Esophagus muscularis mucosa (tissue), 4 donors: Measurements from ENCODE around the gene ENG. TPM values are rescaled to one million over a fixed set of nuclear protein-coding genes. Genes with fewer than 3 reads are reported as not detected.
"Not testable (repeated sequence)": the region's sequence is repeated elsewhere in the genome, so short reads cannot be mapped to it uniquely, and the experiment has no call there.

ENCODE experiments used
- DNase-seq: peaks from one replicate; pipeline ENCODE4 v3.0.0-alpha.2; 2017; ENCODE audit errors: extremely low spot score
- H3K27ac ChIP-seq, 4 donors: fragments of 200-600 bp; sonication (generic); replicated peaks in 1 of 4; 1 replicate in 3 of 4; 2 replicates in 1 of 4; pipeline ENCODE4 v1.5.1; 2016 to 2019; ENCODE audit warnings: mild to moderate bottlenecking in 1 of 4
- H3K27me3 ChIP-seq, 4 donors: fragments of 200-600 bp; sonication (generic); one replicate each; pipeline versions ENCODE4 v1.5.1 to v1.6.0; 2016 to 2019
- H3K36me3 ChIP-seq, 4 donors: fragments of 200-600 bp; sonication (generic); one replicate each; pipeline ENCODE4 v1.5.1; 2016 to 2019
- H3K4me1 ChIP-seq, 4 donors: fragments of 200-600 bp; sonication (generic); one replicate each; pipeline ENCODE4 v1.5.1; 2016 to 2019
- H3K4me3 ChIP-seq, 4 donors: fragments of 200-600 bp; sonication (generic); 1 replicate in 2 of 4; 2 replicates in 2 of 4; pipeline ENCODE4 v1.5.1; 2016 to 2019; ENCODE audit warnings: mild to moderate bottlenecking in 4 of 4, moderate library complexity in 1 of 4
- H3K9me3 ChIP-seq, 4 donors: fragments of 200-600 bp; sonication (generic); 1 replicate in 3 of 4; 2 replicates in 1 of 4; pipeline ENCODE4 v1.5.1; 2016 to 2019
- EP300 ChIP-seq: sonication (generic); formaldehyde crosslinking; IDR thresholded peaks from one replicate; pipeline ENCODE4 v1.6.1; 2017; ENCODE audit warnings: antibody characterized with exemption
- POLR2A ChIP-seq: fragments of 450-650 bp; IDR thresholded peaks from one replicate; pipeline ENCODE4 v1.6.1; 2017; ENCODE audit warnings: antibody characterized with exemption, moderate library complexity, mild to moderate bottlenecking, low read depth
- POLR2AphosphoS5 ChIP-seq, 2 donors: sonication (generic); formaldehyde crosslinking; IDR thresholded peaks; one replicate each; pipeline ENCODE4 v1.6.1; 2017; ENCODE audit warnings: antibody characterized with exemption in 2 of 2
- WGBS: methylation state at CpG from one replicate; pipeline ENCODE4 v1.1.5; 2018; 5-methylcytosine and 5-hydroxymethylcytosine counted together
- intact Hi-C: fragments of 100-400 bp; cut with DNase I; formaldehyde crosslinking; loops from one replicate; pipeline ENCODE4 v1.15.1; 2023
- total RNA-seq, 4 donors: library from RNA; depleted of rRNA; stranded (reverse); fragments of >200 nt; gene quantifications; one replicate each; pipeline versions ENCODE4 v1.1.0 to v1.2.1, GENCODE V29; 2016
- TF ChIP-seq, protein P1 (sequence below), 3 experiments: fragments of 200-600 bp in 2 of 3; fragments of 450-650 bp in 1 of 3; sonication (generic) in 2 of 3; IDR thresholded peaks; one replicate each; pipeline ENCODE4 v1.5.1; 2017 to 2019; ENCODE audit warnings: antibody characterized with exemption in 3 of 3, mild to moderate bottlenecking in 2 of 3, moderate library complexity in 1 of 3

The ENG gene
- total RNA-seq, 4 donors from 2014 or later: 36.5 to 91.2 (median 78.3) TPM

DNA sequence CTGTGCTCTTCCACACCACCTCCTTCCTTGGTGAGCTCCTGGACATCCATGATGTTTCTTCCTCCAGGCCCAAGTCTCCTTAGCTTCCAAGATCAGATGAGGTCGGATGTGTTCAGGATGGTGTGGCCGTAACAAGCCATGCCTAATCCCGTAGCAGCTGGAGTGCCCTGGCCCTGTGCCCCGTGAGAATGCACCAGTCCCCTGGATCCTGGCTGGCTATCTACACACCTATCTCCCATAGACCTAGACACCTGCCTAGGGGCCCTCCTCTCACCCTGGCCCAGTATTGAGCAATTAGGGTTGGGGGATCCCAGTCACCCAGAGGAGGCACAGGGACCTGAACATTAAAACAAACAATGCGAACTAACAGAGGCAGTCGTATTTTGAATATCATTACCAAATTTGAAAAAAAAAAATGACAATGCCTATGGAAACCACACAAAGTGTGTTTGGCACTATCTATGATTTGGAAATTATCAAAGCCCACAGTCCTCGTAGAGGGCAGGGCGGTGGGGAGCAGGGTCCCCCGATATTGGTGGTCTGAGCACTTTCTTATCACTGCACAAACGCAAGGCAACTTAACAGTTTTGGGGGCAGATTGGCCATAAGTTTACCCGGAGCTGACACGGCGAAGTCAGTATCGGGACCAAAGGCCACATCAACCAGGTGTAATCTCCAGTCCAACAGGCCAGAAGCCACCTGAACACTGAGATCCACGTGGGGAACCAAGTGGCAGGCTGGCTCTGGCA is 13.2 kb downstream of the ENG start:
- H3K4me1 ChIP-seq: peaks cover 56 to 77% (median 73%) of the 10 kb centered on the region in 4 donors
- H3K9me3 ChIP-seq: no peaks in the 10 kb centered on the region
- no peak overlapping the region for H3K4me3 ChIP-seq
- peaks cover 0 to 46% (median 13%) of the 10 kb centered on the region in 4 donors for H3K36me3 ChIP-seq
- WGBS: 89% methylated on average over 14 of the region's 15 CpGs
- H3K27me3 ChIP-seq: no peaks in the 10 kb centered on the region
- intact Hi-C loops: no loop called here
- TF ChIP-seq, protein P1, sequence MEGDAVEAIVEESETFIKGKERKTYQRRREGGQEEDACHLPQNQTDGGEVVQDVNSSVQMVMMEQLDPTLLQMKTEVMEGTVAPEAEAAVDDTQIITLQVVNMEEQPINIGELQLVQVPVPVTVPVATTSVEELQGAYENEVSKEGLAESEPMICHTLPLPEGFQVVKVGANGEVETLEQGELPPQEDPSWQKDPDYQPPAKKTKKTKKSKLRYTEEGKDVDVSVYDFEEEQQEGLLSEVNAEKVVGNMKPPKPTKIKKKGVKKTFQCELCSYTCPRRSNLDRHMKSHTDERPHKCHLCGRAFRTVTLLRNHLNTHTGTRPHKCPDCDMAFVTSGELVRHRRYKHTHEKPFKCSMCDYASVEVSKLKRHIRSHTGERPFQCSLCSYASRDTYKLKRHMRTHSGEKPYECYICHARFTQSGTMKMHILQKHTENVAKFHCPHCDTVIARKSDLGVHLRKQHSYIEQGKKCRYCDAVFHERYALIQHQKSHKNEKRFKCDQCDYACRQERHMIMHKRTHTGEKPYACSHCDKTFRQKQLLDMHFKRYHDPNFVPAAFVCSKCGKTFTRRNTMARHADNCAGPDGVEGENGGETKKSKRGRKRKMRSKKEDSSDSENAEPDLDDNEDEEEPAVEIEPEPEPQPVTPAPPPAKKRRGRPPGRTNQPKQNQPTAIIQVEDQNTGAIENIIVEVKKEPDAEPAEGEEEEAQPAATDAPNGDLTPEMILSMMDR (IDR thresholded peaks at IDR 0.05): no peak
- no peak for TF ChIP-seq EP300
- TF ChIP-seq POLR2AphosphoS5 (IDR thresholded peaks at IDR 0.05): no peak
- no peak for TF ChIP-seq POLR2A
- no peak for DNase-seq
- peak overlapping the region in 3 of 4 donors; percentile 19 to 87 (median 84) for H3K27ac ChIP-seq

DNA sequence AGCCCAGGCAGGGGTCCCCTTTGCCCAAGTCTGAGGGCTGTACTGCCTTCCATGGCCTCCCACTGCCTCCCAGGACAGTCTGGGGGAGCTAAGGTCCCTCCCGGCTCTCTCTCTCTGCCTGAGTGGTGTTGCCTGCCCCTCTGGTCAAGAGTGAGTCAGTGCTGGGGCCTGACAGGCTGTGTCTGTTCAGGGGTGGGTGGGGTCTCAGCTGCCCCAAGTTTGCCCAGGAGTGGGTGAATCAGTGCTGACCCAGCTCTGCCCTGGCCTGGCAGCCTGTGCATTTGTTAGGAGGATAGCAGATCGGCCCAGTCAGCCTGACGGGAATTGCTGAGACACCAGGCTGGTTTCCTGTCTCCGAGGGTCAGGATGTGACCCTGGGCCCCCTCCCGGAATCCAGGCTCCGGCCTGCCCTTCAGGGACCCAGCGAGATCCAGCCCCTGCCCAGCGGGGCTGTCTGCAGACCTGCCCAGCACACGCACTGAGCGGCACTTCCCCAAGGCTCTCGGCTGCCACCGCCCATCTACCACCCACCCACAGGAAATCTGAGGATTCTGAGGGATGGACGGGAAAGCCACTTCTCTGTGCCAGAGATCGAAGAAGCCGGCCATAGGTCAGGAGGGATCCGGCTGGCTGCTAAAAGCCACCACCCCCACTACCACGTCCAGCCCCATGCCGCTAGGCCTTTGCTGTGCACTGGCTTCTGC is 15.9 kb downstream of the ENG start:
- intact Hi-C loops: no loop called here
- Histone ChIP-seq H3K36me3 (peaks cover 0 to 51% (median 13%) of the 10 kb centered on the region in 4 donors), H3K4me3 (peak overlapping the region in 2 of 4 donors; percentile 14 to 18), H3K27ac (peak overlapping the region; percentile 75 to 87 (median 80)), H3K4me1 (peaks cover 62 to 82% (median 77%) of the 10 kb centered on the region in 4 donors), H3K9me3 (no peaks in the 10 kb centered on the region), H3K27me3 (no peaks in the 10 kb centered on the region)
- DNase-seq: peak; percentile 94
- no peak for TF ChIP-seq POLR2A
- peak; percentile 29 for TF ChIP-seq EP300
- peak; percentile 57 to 74 for TF ChIP-seq POLR2AphosphoS5 (IDR thresholded peaks at IDR 0.05)
- TF ChIP-seq, protein P1 (IDR thresholded peaks at IDR 0.05): no peak
- WGBS: 51% methylated on average over 7 of the region's 18 CpGs

DNA sequence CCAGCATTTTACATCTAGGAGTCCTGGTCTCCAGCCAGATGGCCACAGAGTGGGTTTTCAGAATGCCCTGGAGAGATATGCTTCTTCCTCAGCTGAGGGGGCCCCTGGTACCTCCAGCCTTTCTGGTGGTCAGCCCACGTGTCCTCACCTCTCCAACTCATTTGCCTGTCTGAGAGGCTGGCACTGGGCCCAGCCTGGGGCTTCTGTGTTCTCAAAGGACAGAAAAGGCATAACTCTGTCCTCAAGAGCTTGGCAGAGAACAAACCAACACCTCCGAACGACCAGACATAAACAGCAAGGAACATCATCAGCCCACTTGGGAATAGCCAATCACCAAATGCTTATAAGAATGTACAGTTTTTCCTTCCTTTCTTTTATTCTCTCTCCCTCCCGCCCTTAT is 17.1 kb downstream of the ENG start:
- H3K27me3 ChIP-seq: no peaks in the 10 kb centered on the region
- no peak overlapping the region for H3K4me3 ChIP-seq
- intact Hi-C loops: no loop called here
- peaks cover 0 to 42% (median 9%) of the 10 kb centered on the region in 4 donors for H3K36me3 ChIP-seq
- DNase-seq: no peak
- peaks cover 71 to 94% (median 85%) of the 10 kb centered on the region in 4 donors for H3K4me1 ChIP-seq
- H3K27ac ChIP-seq: peak overlapping the region; percentile 75 to 87 (median 80)
- no peaks in the 10 kb centered on the region for H3K9me3 ChIP-seq
- WGBS: 58% methylated on average over 4 of the region's 4 CpGs
- TF ChIP-seq, protein P1 (IDR thresholded peaks at IDR 0.05): no peak
- TF ChIP-seq POLR2AphosphoS5 (IDR thresholded peaks at IDR 0.05): no peak
- no peak for TF ChIP-seq POLR2A
- TF ChIP-seq EP300: no peak

DNA sequence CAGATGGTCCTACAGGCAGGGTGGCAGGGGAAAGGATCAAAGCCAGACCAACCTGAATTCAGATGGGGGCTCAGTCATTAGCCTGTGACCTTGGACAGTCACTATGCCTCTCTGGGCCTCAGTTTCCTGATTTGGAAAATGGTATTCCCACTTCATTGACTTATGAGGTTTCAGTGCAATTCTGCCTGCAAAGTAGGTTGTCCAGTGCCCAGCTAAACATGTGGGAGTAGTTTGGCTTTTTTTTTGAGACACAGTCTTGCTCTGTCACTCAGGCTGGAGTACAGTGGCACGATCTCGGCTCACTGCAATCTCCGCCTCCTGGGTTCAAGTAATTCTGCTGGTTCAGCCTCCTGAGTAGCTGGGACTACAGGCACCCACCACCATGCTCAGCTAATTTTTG is 17.9 kb downstream of the ENG start:
- WGBS: 67% methylated on average over 3 of the region's 3 CpGs
- H3K4me1 ChIP-seq: peaks cover 71 to 96% (median 91%) of the 10 kb centered on the region in 4 donors
- H3K9me3 ChIP-seq, DNase-seq, H3K27me3 ChIP-seq, intact Hi-C loops: not testable (repeated sequence)
- H3K4me3 ChIP-seq: peak overlapping the region in 1 of 4 donors; percentile 15
- H3K27ac ChIP-seq: peak overlapping the region; percentile 75 to 87 (median 80)
- H3K36me3 ChIP-seq: peaks cover 0 to 34% (median 7%) of the 10 kb centered on the region in 4 donors

DNA sequence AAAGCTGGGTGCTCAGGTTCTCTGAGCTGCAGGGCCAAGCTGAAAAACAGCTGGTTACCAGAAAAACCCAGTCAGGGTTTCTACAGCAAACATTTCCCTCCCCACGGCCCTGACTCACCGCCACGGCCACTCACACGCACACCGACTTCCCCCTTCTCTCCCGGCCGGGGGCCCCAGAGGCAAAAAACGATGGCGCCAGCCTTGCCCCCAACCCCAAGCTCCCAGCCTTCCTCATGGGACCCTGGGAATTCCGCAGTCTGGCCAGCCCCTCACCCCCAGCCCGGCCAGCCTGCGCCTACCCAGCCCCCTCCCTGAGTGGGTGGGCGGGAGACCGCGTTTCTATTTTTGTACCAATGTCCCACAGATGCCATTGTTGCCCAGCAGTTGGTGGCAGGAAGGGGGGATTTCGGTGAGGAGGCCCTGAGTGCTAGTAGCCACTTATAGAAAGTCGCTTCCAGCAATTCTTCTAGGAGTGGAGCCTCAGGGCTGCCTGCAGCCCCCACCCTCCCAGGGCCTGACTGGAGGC is 18.4 kb downstream of the ENG start:
- H3K4me1 ChIP-seq: peaks cover 70 to 95% (median 90%) of the 10 kb centered on the region in 4 donors
- no peak for DNase-seq
- H3K27ac ChIP-seq: peak overlapping the region; percentile 75 to 87 (median 80)
- H3K9me3 ChIP-seq: no peaks in the 10 kb centered on the region
- 56% methylated on average over 17 of the region's 17 CpGs for WGBS
- intact Hi-C loops: no loop called here
- H3K27me3 ChIP-seq: no peaks in the 10 kb centered on the region
- H3K4me3 ChIP-seq: peak overlapping the region in 3 of 4 donors; percentile 15 to 26 (median 23)
- H3K36me3 ChIP-seq: peaks cover 0 to 29% (median 6%) of the 10 kb centered on the region in 4 donors
- TF ChIP-seq EP300 (no peak), POLR2A (no peak), POLR2AphosphoS5 (IDR thresholded peaks at IDR 0.05) (no peak)
- TF ChIP-seq, protein P1 (IDR thresholded peaks at IDR 0.05): no peak
